GM12801 (cell line): ENCODE data around the gene RNU7-1.

Experiments used
- CTCF ChIP-seq: IDR thresholded peaks from one replicate; pipeline ENCODE4 v1.5.1; 2011; ENCODE audit warnings: control low read depth; ENCODE audit not compliant: insufficient read length; ENCODE audit errors: extremely low read depth

The RNU7-1 gene

GRCh38 chr12:6928703-6929407, 14.8 kb upstream of the RNU7-1 start:
- no peak for TF ChIP-seq CTCF

DNA sequence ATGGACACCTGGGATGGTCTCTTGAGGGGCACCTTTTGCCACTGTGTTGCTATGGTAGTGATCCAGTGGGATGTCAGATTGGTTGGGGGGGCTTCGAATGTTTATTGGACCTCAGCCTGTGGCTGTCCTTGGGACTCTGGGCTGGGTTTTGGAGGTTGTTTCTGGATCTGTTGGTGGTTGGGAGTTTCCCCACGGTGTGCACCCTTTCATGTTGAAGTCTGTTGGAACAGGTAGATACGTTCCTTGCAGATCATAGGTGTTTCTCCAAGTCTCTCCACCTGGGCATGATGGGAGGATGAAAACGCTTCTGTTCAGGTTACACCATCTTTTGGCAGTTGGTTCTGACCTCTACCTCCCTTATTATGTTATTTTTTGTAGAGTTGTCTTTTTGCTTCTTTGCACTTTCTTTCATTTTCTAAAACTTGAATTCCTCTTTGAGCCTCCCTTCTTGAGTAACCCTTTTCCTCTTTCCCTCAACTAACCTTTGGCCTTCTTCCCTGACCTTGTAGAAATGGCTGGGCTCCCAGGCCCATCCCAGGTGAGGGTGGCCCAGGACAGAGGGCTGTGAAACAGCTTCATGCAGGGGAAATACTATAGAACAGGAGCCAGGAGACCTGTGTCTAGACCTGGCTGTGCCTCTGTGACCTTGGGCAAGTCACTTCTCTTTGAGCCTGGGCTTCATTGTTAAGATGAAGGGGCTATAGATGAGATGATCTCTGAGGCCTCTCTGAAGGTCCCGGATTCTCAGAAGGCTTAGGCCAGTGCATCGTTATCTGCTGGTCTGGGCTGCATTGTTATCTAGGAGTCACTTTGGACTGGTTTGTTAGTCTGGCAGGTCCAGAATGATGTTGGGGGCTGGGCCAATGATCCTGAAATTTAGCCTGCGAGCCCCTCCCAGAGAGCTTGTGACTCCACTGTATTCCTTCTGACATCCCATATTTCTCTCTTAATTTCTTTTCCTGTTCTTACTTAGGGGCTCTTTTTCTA, 13.9 kb upstream of the RNU7-1 start:
- TF ChIP-seq CTCF: no peak

- no peak for TF ChIP-seq CTCF
These were observed 10.8 kb upstream of the RNU7-1 start for GRCh38 chr12:6932766-6933165.

- TF ChIP-seq CTCF: no peak
These were observed 9.5 kb upstream of the RNU7-1 start for GRCh38 chr12:6934110-6934509.

DNA sequence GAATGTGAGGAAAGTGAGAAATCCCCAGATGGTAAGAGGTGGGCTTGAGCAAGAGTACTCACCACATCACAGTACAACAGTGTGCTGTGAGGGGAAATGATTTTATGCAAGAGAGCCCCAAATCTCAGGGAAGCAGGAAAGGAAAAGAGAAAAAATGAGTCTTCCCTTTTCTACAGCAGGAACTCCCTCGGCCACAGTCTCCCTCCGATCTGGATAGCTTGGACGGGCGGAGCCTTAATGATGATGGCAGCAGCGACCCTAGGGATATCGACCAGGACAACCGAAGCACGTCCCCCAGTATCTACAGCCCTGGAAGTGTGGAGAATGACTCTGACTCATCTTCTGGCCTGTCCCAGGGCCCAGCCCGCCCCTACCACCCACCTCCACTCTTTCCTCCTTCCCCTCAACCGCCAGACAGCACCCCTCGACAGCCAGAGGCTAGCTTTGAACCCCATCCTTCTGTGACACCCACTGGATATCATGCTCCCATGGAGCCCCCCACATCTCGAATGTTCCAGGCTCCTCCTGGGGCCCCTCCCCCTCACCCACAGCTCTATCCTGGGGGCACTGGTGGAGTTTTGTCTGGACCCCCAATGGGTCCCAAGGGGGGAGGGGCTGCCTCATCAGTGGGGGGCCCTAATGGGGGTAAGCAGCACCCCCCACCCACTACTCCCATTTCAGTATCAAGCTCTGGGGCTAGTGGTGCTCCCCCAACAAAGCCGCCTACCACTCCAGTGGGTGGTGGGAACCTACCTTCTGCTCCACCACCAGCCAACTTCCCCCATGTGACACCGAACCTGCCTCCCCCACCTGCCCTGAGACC, 8.0 kb upstream of the RNU7-1 start:
- TF ChIP-seq CTCF: no peak

DNA sequence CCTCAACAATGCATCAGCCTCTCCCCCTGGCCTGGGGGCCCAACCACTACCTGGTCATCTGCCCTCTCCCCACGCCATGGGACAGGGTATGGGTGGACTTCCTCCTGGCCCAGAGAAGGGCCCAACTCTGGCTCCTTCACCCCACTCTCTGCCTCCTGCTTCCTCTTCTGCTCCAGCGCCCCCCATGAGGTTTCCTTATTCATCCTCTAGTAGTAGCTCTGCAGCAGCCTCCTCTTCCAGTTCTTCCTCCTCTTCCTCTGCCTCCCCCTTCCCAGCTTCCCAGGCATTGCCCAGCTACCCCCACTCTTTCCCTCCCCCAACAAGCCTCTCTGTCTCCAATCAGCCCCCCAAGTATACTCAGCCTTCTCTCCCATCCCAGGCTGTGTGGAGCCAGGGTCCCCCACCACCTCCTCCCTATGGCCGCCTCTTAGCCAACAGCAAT, 7.4 kb upstream of the RNU7-1 start:
- no peak for TF ChIP-seq CTCF
